Retinal pigment epithelial cell (primary cell): ENCODE results near the gene FBXO33.

Experiments used
- DNase-seq: peaks from one replicate; pipeline ENCODE4 v3.0.0-alpha.2; 2010; ENCODE audit warnings: low read depth
- H3K4me3 ChIP-seq: 2 replicates; pipeline ENCODE4 v1.5.1; 2011; ENCODE audit warnings: mild to moderate bottlenecking, low read length, control low read depth, moderate library complexity
- CTCF ChIP-seq: conservative IDR thresholded peaks from 2 replicates; pipeline ENCODE4 v1.5.1; 2011; ENCODE audit warnings: low read depth, low read length, control low read depth, inconsistent platforms

FBXO33 gene

GRCh38 chr14:39456702-39457250 lies 24.5 kb upstream of the FBXO33 start:
- DNase-seq: no peak
- TF ChIP-seq CTCF: no peak
- H3K4me3 ChIP-seq: no peak overlapping the region

GRCh38 chr14:39454906-39455539 lies 22.8 kb upstream of the FBXO33 start:
- DNase-seq: no peak
- H3K4me3 ChIP-seq: no peak overlapping the region
- TF ChIP-seq CTCF: no peak

- DNase-seq: no peak
- no peak for TF ChIP-seq CTCF
- H3K4me3 ChIP-seq: no peak overlapping the region
These were observed 20.4 kb upstream of the FBXO33 start for GRCh38 chr14:39452680-39453079.

GRCh38 chr14:39451811-39452210 lies 19.6 kb upstream of the FBXO33 start:
- no peak for TF ChIP-seq CTCF
- H3K4me3 ChIP-seq: no peak overlapping the region
- no peak for DNase-seq

GRCh38 chr14:39447175-39447661 lies 15.0 kb upstream of the FBXO33 start:
- no peak for DNase-seq
- TF ChIP-seq CTCF: no peak
- no peak overlapping the region for H3K4me3 ChIP-seq

- no peak for DNase-seq
- H3K4me3 ChIP-seq: no peak overlapping the region
- no peak for TF ChIP-seq CTCF
These were observed 14.0 kb upstream of the FBXO33 start for GRCh38 chr14:39446131-39446744.

- DNase-seq: no peak
- H3K4me3 ChIP-seq: no peak overlapping the region
- no peak for TF ChIP-seq CTCF
These were observed 10.1 kb upstream of the FBXO33 start for GRCh38 chr14:39442293-39442692.
